ENCODE measurements around the gene CTDP1.

- no peak for TF ChIP-seq ESRRG (CRISPR knock-in tag; IDR thresholded peaks at IDR 0.05)
- no peak for TF ChIP-seq CREB5 (CRISPR knock-in tag; IDR thresholded peaks at IDR 0.05; ENCODE audit: low read depth)
- TF ChIP-seq CSRNP3 (CRISPR knock-in tag; IDR thresholded peaks at IDR 0.05) = no peak
- no peak for TF ChIP-seq SNAI2 (CRISPR knock-in tag; IDR thresholded peaks at IDR 0.05)
- TF ChIP-seq PATZ1 (CRISPR knock-in tag; IDR thresholded peaks at IDR 0.05; ENCODE audit: borderline replicate concordance) = no peak
Measured at GRCh38 chr18:79749251-79750191, 69.9 kb downstream of the CTDP1 start.
